ENCODE results near the gene GUCA1A.

Gene GUCA1A

DNA sequence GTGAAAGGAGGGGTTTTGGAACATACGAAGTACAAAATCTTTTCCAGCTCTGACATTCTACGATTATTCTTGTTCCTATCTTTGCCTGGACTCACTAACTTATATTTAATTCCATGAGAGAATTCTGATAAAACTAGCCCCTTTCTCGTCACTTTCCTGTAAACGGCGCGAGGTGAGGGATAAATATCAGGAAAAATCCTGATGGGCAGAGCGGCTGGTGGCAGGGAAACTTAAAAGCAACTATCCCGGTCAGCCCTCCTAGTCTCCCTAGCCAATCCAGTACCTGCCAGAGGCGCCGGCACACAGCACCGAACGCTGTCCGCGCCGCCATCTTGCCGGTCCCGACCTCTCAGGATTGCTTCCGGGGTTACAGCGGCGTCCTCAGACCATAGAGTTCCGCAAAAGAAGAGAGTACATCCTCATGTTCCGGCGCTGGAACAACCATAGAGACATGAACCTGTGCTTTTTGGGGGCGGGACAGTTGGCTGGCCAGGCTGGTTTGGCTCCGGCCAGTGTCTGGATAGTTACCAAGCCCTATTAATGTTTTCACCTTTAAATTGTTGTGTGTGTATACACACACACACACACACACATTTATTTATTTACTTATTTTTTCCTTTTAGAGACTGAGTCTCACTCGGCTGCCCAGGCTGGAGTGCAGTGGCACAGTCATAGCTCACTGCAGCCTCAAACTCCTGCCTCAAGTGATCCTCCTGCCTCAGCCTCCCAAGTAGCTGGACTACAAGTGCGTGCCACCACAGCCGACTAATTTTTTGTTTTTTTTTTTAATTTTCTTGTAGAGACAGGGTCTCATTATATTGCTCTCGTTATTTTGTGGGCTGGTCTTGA, 44.6 kb downstream of the GUCA1A start, which contains the start of gene MRPS10:
Gene MRPS10, minus strand, starts transcription at position 343 of the 849 bp plus-strand sequence. Its CDS starts 12 bp downstream, at position 331.
- peak; percentile 89 for DNase-seq (ENCODE audit: extremely low spot score)
- CTCF ChIA-PET: interaction anchor here (0.6 kb wide), 1 partner anchor 43 kb away, joined by 3 read pairs; no protein-coding TSS in a partner anchor
- peak; percentile 75 for TF ChIP-seq NFRKB (IDR thresholded peaks at IDR 0.05)
- no peak for TF ChIP-seq TARDBP (IDR thresholded peaks at IDR 0.05)
- TF ChIP-seq L3MBTL2 (conservative IDR thresholded peaks at IDR 0.05): no peak; the same call in 1 of the 2 replicates
- no peak for TF ChIP-seq FOXK2 (IDR thresholded peaks at IDR 0.05)
- TF ChIP-seq SUZ12 (IDR thresholded peaks at IDR 0.05): no peak
- peak; percentile 47; the same call in 1 of the 2 replicates for TF ChIP-seq ELF4 (IDR thresholded peaks at IDR 0.05)
- TF ChIP-seq, protein P1, sequence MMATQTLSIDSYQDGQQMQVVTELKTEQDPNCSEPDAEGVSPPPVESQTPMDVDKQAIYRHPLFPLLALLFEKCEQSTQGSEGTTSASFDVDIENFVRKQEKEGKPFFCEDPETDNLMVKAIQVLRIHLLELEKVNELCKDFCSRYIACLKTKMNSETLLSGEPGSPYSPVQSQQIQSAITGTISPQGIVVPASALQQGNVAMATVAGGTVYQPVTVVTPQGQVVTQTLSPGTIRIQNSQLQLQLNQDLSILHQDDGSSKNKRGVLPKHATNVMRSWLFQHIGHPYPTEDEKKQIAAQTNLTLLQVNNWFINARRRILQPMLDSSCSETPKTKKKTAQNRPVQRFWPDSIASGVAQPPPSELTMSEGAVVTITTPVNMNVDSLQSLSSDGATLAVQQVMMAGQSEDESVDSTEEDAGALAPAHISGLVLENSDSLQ (IDR thresholded peaks at IDR 0.05): no peak
- TF ChIP-seq ZNF384 (IDR thresholded peaks at IDR 0.05): no peak
- TF ChIP-seq CTBP1 (IDR thresholded peaks at IDR 0.05; ENCODE audit: borderline replicate concordance): no peak
- no peak for TF ChIP-seq LEF1 (IDR thresholded peaks at IDR 0.05; ENCODE audit: borderline replicate concordance)
- no peak for TF ChIP-seq ARNT (IDR thresholded peaks at IDR 0.05)
- TF ChIP-seq SP1 (IDR thresholded peaks at IDR 0.05): no peak
- POLR2A ChIA-PET: interaction anchor here (0.6 to 2.4 kb wide), 7 partner anchors 9 to 329 kb away, joined by 3 to 14 read pairs (median 4); no protein-coding TSS in a partner anchor

DNA sequence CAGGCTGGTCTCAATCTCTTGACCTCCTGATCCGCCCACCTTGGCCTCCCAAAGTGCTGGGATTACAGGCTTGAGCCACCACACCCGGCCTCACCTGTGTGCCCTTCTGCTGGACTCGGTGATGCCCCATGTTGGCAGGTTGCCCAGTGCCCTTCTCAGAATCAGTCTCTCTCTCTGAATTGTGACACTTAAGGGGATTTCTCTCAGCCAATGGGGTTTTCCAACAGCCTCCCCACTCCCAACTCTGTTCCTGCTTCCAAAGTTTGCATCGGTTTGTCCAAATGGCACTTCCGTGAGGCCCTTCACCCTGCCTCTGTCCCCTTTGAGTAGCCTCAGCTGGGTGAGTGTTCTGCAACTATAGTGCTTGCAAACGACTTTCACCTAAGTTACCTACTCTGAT, 47.6 kb downstream of the GUCA1A start:
- no peak for DNase-seq (ENCODE audit: extremely low spot score)
- ChIA-PET POLR2A (no interaction called here), CTCF (no interaction called here)
- TF ChIP-seq NFRKB (IDR thresholded peaks at IDR 0.05) (no peak), ELF4 (IDR thresholded peaks at IDR 0.05) (no peak), FOXA1 (IDR thresholded peaks at IDR 0.05) (no peak), ARNT (IDR thresholded peaks at IDR 0.05) (no peak), SP1 (IDR thresholded peaks at IDR 0.05) (no peak), LEF1 (IDR thresholded peaks at IDR 0.05; ENCODE audit: borderline replicate concordance) (no peak), SUZ12 (IDR thresholded peaks at IDR 0.05) (no peak), BHLHE40 (IDR thresholded peaks at IDR 0.05; ENCODE audit: borderline replicate concordance) (no peak), ZNF384 (IDR thresholded peaks at IDR 0.05) (no peak), FOXM1 (IDR thresholded peaks at IDR 0.05; ENCODE audit: borderline replicate concordance) (no peak), FOXK2 (IDR thresholded peaks at IDR 0.05) (no peak), TARDBP (IDR thresholded peaks at IDR 0.05) (no peak), HDGF (IDR thresholded peaks at IDR 0.05; ENCODE audit: borderline replicate concordance) (no peak), L3MBTL2 (conservative IDR thresholded peaks at IDR 0.05) (no peak)
- TF ChIP-seq, protein P1 (IDR thresholded peaks at IDR 0.05): no peak

DNA sequence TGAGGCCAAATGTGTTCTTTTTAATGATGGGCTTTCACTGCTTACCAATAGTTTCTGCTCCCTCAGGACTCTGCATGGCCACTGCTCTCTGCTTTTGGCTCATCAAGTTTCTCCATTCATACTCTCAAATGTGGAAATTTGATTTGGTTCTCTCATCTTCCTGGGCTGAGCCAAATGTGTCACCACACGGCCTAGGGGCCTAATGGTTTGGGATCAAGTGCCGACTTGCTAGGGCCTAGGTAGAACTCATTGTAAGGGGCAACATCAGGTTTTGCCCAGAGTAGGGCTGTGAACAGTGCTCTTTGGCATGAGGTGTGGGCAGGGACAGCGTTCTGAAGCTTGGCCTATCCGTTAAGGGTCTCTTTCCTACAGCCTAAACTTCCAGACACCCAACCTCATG, 48.4 kb downstream of the GUCA1A start:
- no peak for DNase-seq (ENCODE audit: extremely low spot score)
- ChIA-PET CTCF (no interaction called here), POLR2A (no interaction called here)
- TF ChIP-seq SUZ12 (IDR thresholded peaks at IDR 0.05) (no peak), HDGF (IDR thresholded peaks at IDR 0.05; ENCODE audit: borderline replicate concordance) (no peak), ELF4 (IDR thresholded peaks at IDR 0.05) (no peak)

DNA sequence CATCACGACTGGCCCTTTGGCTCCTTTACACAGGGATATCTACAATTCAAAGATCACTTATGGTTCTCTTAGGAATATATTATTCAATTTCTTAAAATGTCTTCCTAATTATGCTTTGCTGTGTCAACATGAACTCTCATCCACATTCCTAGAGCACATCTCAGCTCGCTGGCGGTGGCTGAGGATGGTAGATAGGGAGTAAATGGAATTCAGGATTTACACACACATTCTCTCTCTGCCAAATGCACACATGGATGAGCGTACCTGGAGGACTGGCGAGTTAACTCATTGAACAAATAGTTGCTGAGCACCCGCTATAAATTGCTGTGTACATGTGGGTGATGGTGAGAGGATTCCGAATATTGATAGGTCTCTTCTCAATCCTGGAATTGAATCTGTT, 49.3 kb downstream of the GUCA1A start:
- CTCF ChIA-PET: no interaction called here

DNA sequence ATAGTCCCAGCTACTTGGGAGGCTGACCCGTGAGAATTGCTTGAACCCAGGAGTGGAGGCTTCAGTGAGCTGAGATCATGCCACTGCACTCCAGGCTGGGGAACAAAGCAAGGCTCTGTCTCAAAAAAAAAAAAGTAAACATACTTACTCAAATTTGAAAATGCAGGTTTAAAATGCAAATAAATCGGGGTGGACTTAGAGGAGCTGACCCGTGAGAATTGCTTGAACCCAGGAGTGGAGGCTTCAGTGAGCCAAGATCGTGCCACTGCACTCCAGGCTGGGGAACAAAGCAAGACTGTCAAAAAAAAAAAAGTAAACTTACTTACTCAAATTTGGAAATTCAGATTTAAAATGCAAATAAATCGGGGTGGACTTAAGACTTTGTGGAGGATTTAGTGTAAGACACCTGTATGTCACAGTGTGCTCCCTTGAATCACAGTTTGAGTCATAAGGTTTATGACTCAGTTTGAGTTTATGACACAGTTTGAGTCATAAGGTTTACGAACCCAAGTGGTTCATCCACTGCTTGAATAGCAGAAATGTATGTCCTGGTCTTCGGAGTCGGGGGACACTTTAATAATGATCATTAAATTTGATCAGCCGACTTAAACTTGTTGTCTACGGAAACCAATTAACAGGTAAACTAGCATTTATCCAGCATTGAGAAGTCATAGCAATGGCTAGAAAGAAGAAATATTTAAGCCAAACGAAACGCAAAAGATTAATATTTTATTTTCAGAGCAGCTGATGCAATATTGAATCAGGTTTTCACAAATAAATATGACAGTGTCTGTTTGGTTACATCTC, 51.3 kb downstream of the GUCA1A start:
- TF ChIP-seq ARNT (IDR thresholded peaks at IDR 0.05) (no peak), ELF4 (IDR thresholded peaks at IDR 0.05) (no peak), FOXA1 (IDR thresholded peaks at IDR 0.05) (no peak), FOXM1 (IDR thresholded peaks at IDR 0.05; ENCODE audit: borderline replicate concordance) (no peak), SUZ12 (IDR thresholded peaks at IDR 0.05) (no peak), HDGF (IDR thresholded peaks at IDR 0.05; ENCODE audit: borderline replicate concordance) (no peak), ZNF384 (IDR thresholded peaks at IDR 0.05) (no peak), BHLHE40 (IDR thresholded peaks at IDR 0.05; ENCODE audit: borderline replicate concordance) (no peak), L3MBTL2 (conservative IDR thresholded peaks at IDR 0.05) (no peak), SP1 (IDR thresholded peaks at IDR 0.05) (no peak), LEF1 (IDR thresholded peaks at IDR 0.05; ENCODE audit: borderline replicate concordance) (no peak), NFRKB (IDR thresholded peaks at IDR 0.05) (no peak), CTBP1 (IDR thresholded peaks at IDR 0.05; ENCODE audit: borderline replicate concordance) (no peak), TARDBP (IDR thresholded peaks at IDR 0.05) (no peak), FOXK2 (IDR thresholded peaks at IDR 0.05) (no peak)
- TF ChIP-seq, protein P1 (IDR thresholded peaks at IDR 0.05): no peak
- ChIA-PET POLR2A (no interaction called here), CTCF (interaction anchor here (0.8 to 1.3 kb wide), 2 partner anchors 57 to 323 kb away, joined by 4 to 5 read pairs; no protein-coding TSS in a partner anchor)
- DNase-seq (ENCODE audit: extremely low spot score): no peak

More for the DNA sequence above, 49.3 kb downstream of the GUCA1A start:
- POLR2A ChIA-PET: no interaction called here
- no peak for DNase-seq (ENCODE audit: extremely low spot score)
- TF ChIP-seq, protein P1 (IDR thresholded peaks at IDR 0.05): no peak
- TF ChIP-seq ARNT (IDR thresholded peaks at IDR 0.05) (no peak), ELF4 (IDR thresholded peaks at IDR 0.05) (no peak), NFRKB (IDR thresholded peaks at IDR 0.05) (no peak), TARDBP (IDR thresholded peaks at IDR 0.05) (no peak), SUZ12 (IDR thresholded peaks at IDR 0.05) (no peak), SP1 (IDR thresholded peaks at IDR 0.05) (no peak), FOXM1 (IDR thresholded peaks at IDR 0.05; ENCODE audit: borderline replicate concordance) (no peak), BHLHE40 (IDR thresholded peaks at IDR 0.05; ENCODE audit: borderline replicate concordance) (no peak), LEF1 (IDR thresholded peaks at IDR 0.05; ENCODE audit: borderline replicate concordance) (no peak), ZNF384 (IDR thresholded peaks at IDR 0.05) (no peak), FOXA1 (IDR thresholded peaks at IDR 0.05) (no peak), L3MBTL2 (conservative IDR thresholded peaks at IDR 0.05) (no peak), CTBP1 (IDR thresholded peaks at IDR 0.05; ENCODE audit: borderline replicate concordance) (no peak), FOXK2 (IDR thresholded peaks at IDR 0.05) (no peak)

Data from HEK293T (cell line).